Astrocyte (in vitro differentiated cells and primary cell): ENCODE results near the gene EHD4. TPM values are rescaled to one million over a fixed set of nuclear protein-coding genes. Genes with fewer than 3 reads are reported as not detected.

Source experiments
- DNase-seq: peaks from one replicate; pipeline ENCODE4 v3.0.0-alpha.2; 2010; ENCODE audit warnings: low read depth
- FAIRE-seq: peaks from 2 replicates; lab custom pipeline; 2011; peaks lifted over from hg19 to GRCh38; lab: Jason Lieb, UNC
- H2AFZ ChIP-seq: 2 replicates; pipeline ENCODE4 v1.6.0; 2012; ENCODE audit warnings: low read depth, low read length, inconsistent platforms
- H3K27ac ChIP-seq: 2 replicates; pipeline ENCODE4 v1.5.1; 2011; ENCODE audit warnings: low read depth, low read length, inconsistent platforms
- H3K27me3 ChIP-seq: 2 replicates; pipeline ENCODE4 v1.6.0; 2011; ENCODE audit warnings: low read length, inconsistent platforms; ENCODE audit not compliant: insufficient read depth
- H3K36me3 ChIP-seq: 2 replicates; pipeline ENCODE4 v1.5.1; 2011; ENCODE audit warnings: low read length, inconsistent platforms; ENCODE audit not compliant: insufficient read depth
- H3K4me1 ChIP-seq: 2 replicates; pipeline ENCODE4 v1.5.1; 2011; ENCODE audit warnings: low read length, inconsistent platforms; ENCODE audit not compliant: insufficient read depth
- H3K4me2 ChIP-seq: 2 replicates; pipeline ENCODE4 v1.6.0; 2012; ENCODE audit warnings: low read length, inconsistent platforms
- H3K4me3 ChIP-seq: 2 replicates; pipeline ENCODE4 v1.5.1; 2011; ENCODE audit warnings: low read depth, mild to moderate bottlenecking, low read length, inconsistent platforms; ENCODE audit not compliant: insufficient read depth
- H3K79me2 ChIP-seq: 2 replicates; pipeline ENCODE4 v1.6.0; 2012; ENCODE audit warnings: mild to moderate bottlenecking, low read length, inconsistent platforms; ENCODE audit not compliant: insufficient read depth
- H3K9ac ChIP-seq: 2 replicates; pipeline ENCODE4 v1.6.0; 2012; ENCODE audit warnings: mild to moderate bottlenecking, low read length, inconsistent platforms
- H3K9me3 ChIP-seq: 2 replicates; pipeline ENCODE4 v1.5.1; 2012; ENCODE audit warnings: low read depth, mild to moderate bottlenecking, low read length, inconsistent platforms; ENCODE audit not compliant: insufficient read depth
- H4K20me1 ChIP-seq: 2 replicates; pipeline ENCODE4 v1.6.0; 2012; ENCODE audit warnings: low read length, inconsistent platforms; ENCODE audit not compliant: insufficient read depth
- H3K27ac Mint-ChIP-seq: one replicate; pipeline ENCODE4 v1.8.0; 2021; ENCODE audit warnings: mild to moderate bottlenecking, mixed read lengths; ENCODE audit not compliant: unreplicated experiment
- H3K27me3 Mint-ChIP-seq: one replicate; pipeline ENCODE4 v1.8.0; 2021; ENCODE audit warnings: low read depth, mixed read lengths; ENCODE audit not compliant: unreplicated experiment
- H3K36me3 Mint-ChIP-seq: one replicate; pipeline ENCODE4 v1.8.0; 2021; ENCODE audit warnings: low read depth, mixed read lengths; ENCODE audit not compliant: unreplicated experiment
- H3K4me1 Mint-ChIP-seq: one replicate; pipeline ENCODE4 v1.8.0; 2021; ENCODE audit warnings: low read depth, mixed read lengths; ENCODE audit not compliant: unreplicated experiment
- H3K4me3 Mint-ChIP-seq: one replicate; pipeline ENCODE4 v1.8.0; 2021; ENCODE audit warnings: mild to moderate bottlenecking, moderate library complexity, mixed read lengths; ENCODE audit not compliant: unreplicated experiment
- H3K9me3 Mint-ChIP-seq: one replicate; pipeline ENCODE4 v1.8.0; 2021; ENCODE audit warnings: mild to moderate bottlenecking, mixed read lengths; ENCODE audit not compliant: unreplicated experiment
- CTCF ChIP-seq: IDR thresholded peaks from 2 replicates; pipeline ENCODE4 v1.5.1; 2011; ENCODE audit warnings: low read depth, mild to moderate bottlenecking, inconsistent platforms, low read length, moderate library complexity; ENCODE audit not compliant: insufficient read depth
- EZH2 ChIP-seq: IDR thresholded peaks from 2 replicates; pipeline ENCODE4 v1.6.1; 2012; ENCODE audit warnings: mild to moderate bottlenecking, low read length, inconsistent platforms; ENCODE audit not compliant: insufficient read depth
- total RNA-seq: library from RNA; stranded (reverse); gene quantifications from 2 replicates; pipeline ENCODE4 v1.2.1, GENCODE V29; 2021

The EHD4 gene
- total RNA-seq, 1 donor from 2014 or later: 46.4 TPM

- peak overlapping the region; percentile 29 for H3K27ac Mint-ChIP-seq
- Histone ChIP-seq H3K27ac (no peak overlapping the region), H3K4me3 (no peak overlapping the region), H3K27me3 (no peaks in the 10 kb centered on the region), H3K79me2 (peaks cover 71% of the 10 kb centered on the region), H2AFZ (no peak overlapping the region), H3K4me2 (peak overlapping the region; percentile 34), H3K9me3 (no peaks in the 10 kb centered on the region), H3K9ac (peak overlapping the region; percentile 26), H3K4me1 (peaks cover 20% of the 10 kb centered on the region), H4K20me1 (peaks cover 28% of the 10 kb centered on the region), H3K36me3 (peaks cover 10% of the 10 kb centered on the region)
- H3K4me3 Mint-ChIP-seq: peak overlapping the region; percentile 11
- no peak for DNase-seq
- peaks cover 33% of the 10 kb centered on the region for H3K4me1 Mint-ChIP-seq
- FAIRE-seq: no peak
- H3K9me3 Mint-ChIP-seq: peaks cover 3% of the 10 kb centered on the region
- H3K27me3 Mint-ChIP-seq: no peaks in the 10 kb centered on the region
- peaks cover 14% of the 10 kb centered on the region for H3K36me3 Mint-ChIP-seq
- no peak for TF ChIP-seq EZH2
- TF ChIP-seq CTCF: no peak
Measured at GRCh38 chr15:41957021-41957897, 15.1 kb downstream of the EHD4 start.

- Histone ChIP-seq H3K27me3 (no peaks in the 10 kb centered on the region), H4K20me1 (peaks cover 28% of the 10 kb centered on the region), H3K4me1 (peaks cover 11% of the 10 kb centered on the region), H3K9me3 (no peaks in the 10 kb centered on the region), H3K4me3 (no peak overlapping the region), H3K27ac (no peak overlapping the region), H3K79me2 (peaks cover 67% of the 10 kb centered on the region), H3K9ac (no peak overlapping the region), H3K36me3 (peaks cover 16% of the 10 kb centered on the region), H2AFZ (no peak overlapping the region), H3K4me2 (no peak overlapping the region)
- H3K4me1 Mint-ChIP-seq: peaks cover 22% of the 10 kb centered on the region
- FAIRE-seq (no peak), DNase-seq (no peak)
- no peak overlapping the region for H3K4me3 Mint-ChIP-seq
- H3K27ac Mint-ChIP-seq: peak overlapping the region; percentile 41
- no peaks in the 10 kb centered on the region for H3K27me3 Mint-ChIP-seq
- peaks cover 3% of the 10 kb centered on the region for H3K9me3 Mint-ChIP-seq
- H3K36me3 Mint-ChIP-seq: peaks cover 19% of the 10 kb centered on the region
- TF ChIP-seq CTCF (no peak), EZH2 (no peak)
Measured at GRCh38 chr15:41955807-41956525, 16.4 kb downstream of the EHD4 start.
